Astrocyte (in vitro differentiated cells and primary cell): Measurements from ENCODE around the gene ZNF609.

Experiments used
- EZH2 ChIP-seq: IDR thresholded peaks from 2 replicates; pipeline ENCODE4 v1.6.1; 2012; ENCODE audit warnings: mild to moderate bottlenecking, low read length, inconsistent platforms; ENCODE audit not compliant: insufficient read depth
- TF ChIP-seq, protein P1 (sequence below): IDR thresholded peaks from 2 replicates; pipeline ENCODE4 v1.5.1; 2011; ENCODE audit warnings: low read depth, mild to moderate bottlenecking, inconsistent platforms, low read length, moderate library complexity; ENCODE audit not compliant: insufficient read depth

- TF ChIP-seq, protein P1, sequence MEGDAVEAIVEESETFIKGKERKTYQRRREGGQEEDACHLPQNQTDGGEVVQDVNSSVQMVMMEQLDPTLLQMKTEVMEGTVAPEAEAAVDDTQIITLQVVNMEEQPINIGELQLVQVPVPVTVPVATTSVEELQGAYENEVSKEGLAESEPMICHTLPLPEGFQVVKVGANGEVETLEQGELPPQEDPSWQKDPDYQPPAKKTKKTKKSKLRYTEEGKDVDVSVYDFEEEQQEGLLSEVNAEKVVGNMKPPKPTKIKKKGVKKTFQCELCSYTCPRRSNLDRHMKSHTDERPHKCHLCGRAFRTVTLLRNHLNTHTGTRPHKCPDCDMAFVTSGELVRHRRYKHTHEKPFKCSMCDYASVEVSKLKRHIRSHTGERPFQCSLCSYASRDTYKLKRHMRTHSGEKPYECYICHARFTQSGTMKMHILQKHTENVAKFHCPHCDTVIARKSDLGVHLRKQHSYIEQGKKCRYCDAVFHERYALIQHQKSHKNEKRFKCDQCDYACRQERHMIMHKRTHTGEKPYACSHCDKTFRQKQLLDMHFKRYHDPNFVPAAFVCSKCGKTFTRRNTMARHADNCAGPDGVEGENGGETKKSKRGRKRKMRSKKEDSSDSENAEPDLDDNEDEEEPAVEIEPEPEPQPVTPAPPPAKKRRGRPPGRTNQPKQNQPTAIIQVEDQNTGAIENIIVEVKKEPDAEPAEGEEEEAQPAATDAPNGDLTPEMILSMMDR: no peak
- TF ChIP-seq EZH2: no peak
Measured at GRCh38 chr15:64552281-64552948, 92.0 kb downstream of the ZNF609 start.
